HAP-1 (cell line): Measurements from ENCODE around the gene SPCS1.
A peak's percentile ranks its signal among the peaks of the same experiment; 100 is the strongest.

Source experiments
- DNase-seq, 2 experiments: peaks; one replicate each; pipeline ENCODE4 v3.0.0-alpha.2; 2016 to 2020; ENCODE audit warnings: low spot score in 2 of 2
- H3K27me3 ChIP-seq: fragments of 250-450 bp; sonication (Bioruptor Pico); 2 replicates; pipeline ENCODE4 v1.5.1; 2020; ENCODE audit warnings: low read depth, mild to moderate bottlenecking, moderate library complexity
- H3K36me3 ChIP-seq: fragments of 250-450 bp; sonication (Bioruptor Pico); replicated peaks from 2 replicates; pipeline ENCODE4 v1.5.1; 2020; ENCODE audit warnings: mild to moderate bottlenecking
- H3K4me1 ChIP-seq: fragments of 250-450 bp; sonication (Bioruptor Pico); 2 replicates; pipeline ENCODE4 v1.5.1; 2020; ENCODE audit warnings: mild to moderate bottlenecking
- H3K4me3 ChIP-seq: fragments of 250-450 bp; sonication (Bioruptor Pico); 2 replicates; pipeline ENCODE4 v1.5.1; 2020; ENCODE audit warnings: mild to moderate bottlenecking, moderate library complexity
- H3K9me3 ChIP-seq: fragments of 250-450 bp; sonication (Bioruptor Pico); 2 replicates; pipeline ENCODE4 v1.5.1; 2020; ENCODE audit warnings: mild to moderate bottlenecking, moderate library complexity
- in situ Hi-C: fragments of 300-500 bp; cut with MboI; formaldehyde crosslinking; loops from 3 replicates; pipeline ENCODE4 v1.14.3; 2020; ENCODE audit warnings: low sequenced_read_pairs, inconsistent platforms, mixed read lengths

The SPCS1 gene

DNA sequence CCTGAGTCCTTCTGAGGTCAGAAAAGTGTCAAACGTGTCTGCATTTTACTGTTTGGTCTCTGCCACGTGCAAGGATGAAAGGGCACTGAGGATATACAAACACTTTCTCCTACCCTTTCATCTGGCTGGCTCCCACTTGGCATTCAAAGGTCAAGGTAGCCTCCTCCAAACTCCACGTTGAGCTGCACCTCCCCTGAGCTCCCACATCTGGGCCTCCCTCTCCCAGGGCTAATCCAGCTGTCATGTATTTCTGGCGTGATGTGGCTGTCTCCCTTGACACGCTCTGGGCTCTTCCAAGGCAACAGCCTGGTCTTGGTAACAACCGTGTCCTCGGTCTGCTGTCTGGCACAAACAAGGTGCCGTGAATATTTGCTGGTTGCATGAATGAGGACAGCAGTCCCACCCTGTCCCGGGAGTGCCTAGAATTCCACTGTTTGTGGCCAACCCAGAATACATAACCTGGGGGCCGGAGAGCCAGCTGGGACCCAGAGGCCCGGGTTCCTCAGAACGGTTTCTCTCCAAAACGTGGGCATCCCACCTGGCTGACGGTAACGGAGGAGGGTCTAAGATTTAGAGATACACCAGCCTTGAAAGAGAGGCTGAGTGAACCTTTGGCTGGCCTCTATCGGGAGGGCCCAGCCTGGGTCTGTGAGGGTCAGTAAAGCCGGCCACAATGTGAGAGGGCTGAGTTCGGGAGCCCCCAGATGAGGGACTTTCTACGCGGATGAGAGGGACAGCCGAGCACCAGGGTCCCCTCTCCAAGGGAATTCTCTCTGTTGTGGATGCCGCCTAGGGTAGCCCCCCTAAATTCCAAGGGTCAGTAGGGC lies 1.1 kb upstream of the SPCS1 start:
- Histone ChIP-seq H3K9me3 (no peaks in the 10 kb centered on the region), H3K4me3 (peak overlapping the region; percentile 94), H3K27me3 (no peaks in the 10 kb centered on the region), H3K4me1 (peaks cover 21% of the 10 kb centered on the region), H3K36me3 (peaks cover 19% of the 10 kb centered on the region)
- DNase-seq: peak in 1 of 2 experiments; percentile 41
- in situ Hi-C loops: no loop called here

DNA sequence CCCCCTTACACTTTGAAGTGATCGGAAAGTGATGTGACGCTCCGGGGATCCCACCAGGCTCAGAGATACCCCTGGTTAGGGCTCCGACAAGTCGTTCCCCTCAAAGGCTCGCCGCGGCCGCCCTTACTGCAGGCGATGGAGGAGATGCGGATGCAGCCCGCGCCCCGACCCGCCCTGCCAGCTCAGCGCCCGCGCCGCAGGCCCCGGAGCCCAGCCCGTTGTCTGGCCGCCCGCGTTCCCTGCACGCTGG lies 543 bp upstream of the SPCS1 start:
- Histone ChIP-seq H3K27me3 (no peaks in the 10 kb centered on the region), H3K4me1 (peaks cover 21% of the 10 kb centered on the region), H3K4me3 (peak overlapping the region; percentile 94), H3K9me3 (no peaks in the 10 kb centered on the region), H3K36me3 (peaks cover 20% of the 10 kb centered on the region)
- in situ Hi-C loops: no loop called here
- no peak for DNase-seq

DNA sequence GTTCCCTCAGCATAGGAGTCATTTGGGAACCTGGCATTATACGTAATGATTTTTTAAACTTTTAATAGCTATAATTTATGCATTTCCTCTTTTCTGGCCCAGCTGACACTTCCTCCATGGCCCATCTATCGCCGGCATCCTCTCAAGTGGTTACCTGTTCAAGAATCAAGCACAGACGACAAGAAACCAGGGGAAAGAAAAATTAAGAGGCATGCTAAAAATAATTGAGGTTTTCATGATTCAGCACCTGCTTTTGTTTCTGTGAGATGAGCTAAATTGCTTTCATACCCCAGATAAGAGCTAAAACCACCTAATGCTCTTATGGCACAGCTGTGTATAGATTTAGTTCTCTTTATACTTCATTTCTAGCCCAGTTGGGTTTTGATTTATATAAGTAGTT lies 1.7 kb downstream of the SPCS1 start:
- Histone ChIP-seq H3K4me1 (peaks cover 21% of the 10 kb centered on the region), H3K4me3 (peak overlapping the region; percentile 94), H3K9me3 (no peaks in the 10 kb centered on the region), H3K27me3 (no peaks in the 10 kb centered on the region), H3K36me3 (peaks cover 23% of the 10 kb centered on the region)
- DNase-seq: no peak
- in situ Hi-C loops: no loop called here

DNA sequence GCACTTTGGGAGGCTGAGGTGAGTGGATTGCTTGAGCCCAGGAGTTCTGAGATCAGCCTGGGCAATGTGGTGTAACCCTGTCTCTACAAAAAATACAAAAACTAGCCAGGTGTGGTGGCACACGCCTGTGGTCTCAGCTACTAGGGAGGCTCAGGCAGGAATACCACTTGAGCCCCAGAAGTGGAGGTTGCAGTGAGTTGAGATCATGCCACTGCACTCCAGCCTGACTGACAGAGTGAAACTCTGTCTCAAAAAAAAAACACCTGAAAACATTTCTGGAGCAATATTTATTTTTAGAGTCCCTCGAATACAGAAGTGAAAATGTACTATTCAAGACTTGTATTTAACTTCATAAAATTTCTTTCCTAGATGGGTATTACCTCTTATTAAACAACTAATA lies 4.6 kb downstream of the SPCS1 start:
- Histone ChIP-seq H3K4me1 (peaks cover 12% of the 10 kb centered on the region), H3K4me3 (no peak overlapping the region), H3K27me3 (no peaks in the 10 kb centered on the region), H3K9me3 (no peaks in the 10 kb centered on the region), H3K36me3 (peaks cover 15% of the 10 kb centered on the region)
- in situ Hi-C loops: no loop called here
- no peak for DNase-seq

DNA sequence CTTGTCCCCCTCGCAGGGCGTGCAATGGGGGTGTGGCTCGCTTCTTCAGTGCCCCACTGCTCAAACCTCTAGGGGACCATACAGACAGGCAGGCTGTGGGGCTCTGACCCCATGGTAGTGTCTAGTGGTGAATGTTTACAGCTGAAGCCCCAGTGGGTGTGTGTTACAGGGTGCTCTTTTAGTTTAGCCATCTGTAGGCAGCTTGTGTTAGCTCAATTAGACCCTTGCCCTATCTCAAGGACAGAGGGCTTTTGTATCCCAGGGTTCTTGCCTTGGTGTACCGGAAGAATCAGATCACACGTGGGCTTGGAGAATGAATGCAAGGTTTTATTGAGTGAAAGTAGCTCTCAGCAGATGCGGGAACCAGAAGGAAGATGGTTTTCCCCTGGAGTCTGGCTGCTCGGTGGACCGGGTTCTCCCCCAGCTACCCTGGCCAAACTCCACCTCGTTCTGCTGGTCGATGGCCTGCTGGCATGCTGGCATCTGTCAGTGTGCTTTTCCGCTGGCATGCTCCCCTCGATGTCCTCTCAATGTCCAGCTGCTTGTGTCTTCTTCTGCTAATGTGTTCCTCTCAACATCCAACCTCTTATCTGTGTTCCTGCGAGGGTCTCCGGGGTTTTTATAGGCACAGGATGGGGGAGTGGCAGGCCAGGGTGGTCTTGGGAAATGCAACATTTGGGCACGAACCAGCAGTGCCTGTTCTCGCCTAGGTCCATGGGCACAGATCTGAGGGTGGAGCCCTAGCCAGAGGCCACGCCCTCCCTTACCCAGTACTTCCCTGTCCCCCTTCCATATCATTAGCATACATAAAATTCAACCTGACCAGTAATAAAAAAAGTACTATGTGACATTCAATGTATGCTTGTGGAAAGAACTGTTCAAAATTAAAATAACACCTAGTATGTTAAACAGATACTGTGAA lies 6.6 kb downstream of the SPCS1 start:
- Histone ChIP-seq H3K36me3 (peaks cover 15% of the 10 kb centered on the region), H3K27me3 (no peaks in the 10 kb centered on the region), H3K4me3 (no peak overlapping the region), H3K9me3 (no peaks in the 10 kb centered on the region), H3K4me1 (peaks cover 3% of the 10 kb centered on the region)
- DNase-seq: no peak
- in situ Hi-C loops: no loop called here

DNA sequence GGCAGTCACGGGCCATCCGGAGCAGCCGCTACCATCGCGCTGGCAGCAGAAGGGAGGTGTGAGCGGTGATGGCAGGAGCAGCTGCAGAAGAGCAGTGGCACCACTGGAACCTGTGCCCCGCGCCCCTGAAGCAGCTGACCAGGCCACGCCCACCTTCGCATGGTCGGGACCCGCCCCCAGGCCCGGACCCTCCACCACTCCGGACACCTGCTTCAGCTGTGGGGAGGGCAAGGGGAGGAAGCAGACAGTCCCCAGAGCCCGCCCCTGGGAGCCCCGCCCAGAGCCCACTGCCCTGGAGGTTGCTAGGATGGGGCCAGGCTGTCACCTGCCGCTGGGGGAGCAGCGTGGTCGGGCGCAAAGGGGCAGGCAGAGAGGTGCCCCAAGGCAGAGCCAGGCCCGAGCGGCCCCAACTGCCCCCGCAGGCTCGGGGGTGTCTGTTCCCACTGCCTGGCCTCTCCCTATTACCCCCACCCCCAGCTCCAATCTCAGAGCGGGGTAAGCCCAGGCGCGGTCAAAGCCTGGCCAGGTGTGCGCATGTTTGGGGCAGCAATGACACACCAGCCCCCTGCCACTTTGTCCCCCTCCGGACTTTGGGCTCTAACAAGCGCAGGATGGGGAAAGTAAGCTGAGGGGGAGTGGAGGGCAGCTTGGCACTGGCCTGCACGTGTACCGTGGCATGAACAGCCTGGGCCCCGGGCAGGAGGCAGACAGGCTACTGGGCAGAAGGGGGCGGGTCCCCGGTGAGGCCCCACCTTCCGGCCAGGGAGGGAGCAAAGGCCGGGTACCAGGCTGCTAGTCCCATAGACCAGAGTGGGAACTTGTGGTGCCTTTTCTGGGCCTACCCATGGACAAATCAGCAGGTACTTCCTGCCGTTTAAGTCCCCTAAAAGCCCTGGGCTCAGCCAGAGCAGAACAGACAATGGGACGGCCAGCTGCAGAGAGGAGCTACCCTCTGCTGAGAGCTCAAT lies 8.7 kb downstream of the SPCS1 start:
- H3K4me3 ChIP-seq: no peak overlapping the region

DNA sequence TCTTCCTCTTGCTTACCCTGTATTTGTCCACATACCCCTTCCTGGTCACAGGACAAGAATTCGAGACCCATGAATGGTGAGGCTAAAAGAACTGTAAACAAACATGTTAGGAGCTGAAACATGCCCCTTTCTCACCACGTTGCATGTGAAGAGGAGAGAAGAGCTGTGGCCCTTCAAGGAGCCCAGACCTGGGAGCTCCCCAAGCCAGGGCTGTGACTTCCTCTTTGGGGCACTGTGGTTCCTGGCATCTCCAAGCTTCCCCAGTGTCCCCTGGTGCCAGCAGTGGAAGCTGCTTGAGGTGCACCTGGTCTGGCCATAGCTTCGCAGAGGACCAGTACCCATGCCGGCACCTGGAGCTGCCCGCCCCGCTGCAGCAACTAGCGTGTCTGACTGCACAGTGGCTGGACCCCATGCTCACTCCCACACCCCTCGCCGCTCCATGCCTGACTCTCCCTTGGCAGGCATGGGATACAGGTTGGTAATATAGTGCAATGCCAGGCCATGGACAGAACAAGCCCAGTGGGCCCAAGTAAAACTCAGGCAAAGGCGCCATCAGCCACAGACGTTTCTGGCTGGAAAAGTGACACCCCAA lies 9.9 kb downstream of the SPCS1 start:
- H3K4me3 ChIP-seq: no peak overlapping the region
- in situ Hi-C loops: no loop called here

More for the DNA sequence above, 8.7 kb downstream of the SPCS1 start:
- peaks cover 10% of the 10 kb centered on the region for H3K36me3 ChIP-seq
- in situ Hi-C loops: no loop called here
- H3K27me3 ChIP-seq: no peaks in the 10 kb centered on the region
- no peaks in the 10 kb centered on the region for H3K4me1 ChIP-seq
- no peak for DNase-seq
- no peaks in the 10 kb centered on the region for H3K9me3 ChIP-seq

DNA sequence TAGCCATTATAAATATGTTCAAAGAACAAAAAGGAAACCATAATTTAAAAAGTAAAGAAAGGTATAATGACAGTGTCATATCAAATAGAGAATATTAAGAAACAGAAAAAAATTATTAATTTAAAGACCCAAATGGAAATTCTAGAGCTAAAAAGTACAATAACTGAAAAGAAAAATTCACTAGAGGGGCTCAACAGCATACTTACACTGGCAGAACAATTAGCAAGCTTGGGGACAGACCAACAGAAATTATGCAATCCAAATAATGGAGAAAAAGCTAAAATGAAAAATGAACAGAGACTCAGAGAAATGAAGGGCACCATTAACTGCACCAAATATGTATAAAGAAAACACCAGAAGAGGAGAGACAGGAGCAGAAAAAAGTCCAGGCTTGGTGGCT lies 13.7 kb downstream of the SPCS1 start:
- in situ Hi-C loops: no loop called here
- Histone ChIP-seq H3K27me3 (no peaks in the 10 kb centered on the region), H3K9me3 (no peaks in the 10 kb centered on the region), H3K4me1 (no peaks in the 10 kb centered on the region), H3K36me3 (peaks cover 4% of the 10 kb centered on the region), H3K4me3 (no peak overlapping the region)
- DNase-seq: no peak

More for the DNA sequence above, 9.9 kb downstream of the SPCS1 start:
- Histone ChIP-seq H3K27me3 (no peaks in the 10 kb centered on the region), H3K36me3 (peaks cover 6% of the 10 kb centered on the region), H3K9me3 (no peaks in the 10 kb centered on the region), H3K4me1 (no peaks in the 10 kb centered on the region)
- no peak for DNase-seq

DNA sequence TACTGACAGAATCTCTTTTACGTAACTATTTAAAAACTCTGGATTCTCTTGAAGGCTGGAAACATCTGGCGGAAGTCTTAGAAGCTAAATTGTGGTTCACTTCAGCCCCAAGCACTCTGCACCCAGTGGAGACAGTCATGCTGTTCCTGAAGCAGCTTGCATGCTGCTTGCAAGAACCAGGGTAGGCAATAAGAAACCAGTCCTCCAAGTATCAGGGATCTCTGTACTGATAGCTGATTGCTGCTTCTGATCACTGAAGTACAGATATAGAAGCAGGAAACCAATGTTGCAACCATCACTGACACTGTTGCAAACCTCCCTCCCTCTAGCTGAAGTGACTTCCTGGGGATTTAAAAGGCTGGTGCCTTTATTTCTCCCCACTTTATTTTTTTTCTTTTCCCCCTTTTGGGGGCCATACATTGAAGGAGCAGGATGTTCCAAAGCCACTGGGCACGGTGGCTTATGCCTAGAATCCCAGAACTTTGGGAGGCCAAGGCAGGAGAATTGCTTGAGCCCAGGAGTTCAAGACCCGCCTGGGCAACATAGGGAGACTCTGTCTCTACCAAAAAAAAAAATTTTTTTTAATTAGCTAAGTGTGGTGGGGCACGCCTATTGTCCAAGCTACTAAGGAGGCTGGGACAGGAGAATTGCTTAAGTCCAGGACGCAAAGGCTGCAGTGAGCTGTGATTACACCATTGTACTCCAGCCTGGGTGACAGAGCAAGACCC lies 15.3 kb downstream of the SPCS1 start:
- H3K27me3 ChIP-seq: no peaks in the 10 kb centered on the region
- H3K4me1 ChIP-seq: no peaks in the 10 kb centered on the region
- H3K9me3 ChIP-seq: no peaks in the 10 kb centered on the region
- in situ Hi-C loops: no loop called here
- H3K36me3 ChIP-seq: peaks cover 4% of the 10 kb centered on the region
- H3K4me3 ChIP-seq: no peak overlapping the region
- DNase-seq: no peak

DNA sequence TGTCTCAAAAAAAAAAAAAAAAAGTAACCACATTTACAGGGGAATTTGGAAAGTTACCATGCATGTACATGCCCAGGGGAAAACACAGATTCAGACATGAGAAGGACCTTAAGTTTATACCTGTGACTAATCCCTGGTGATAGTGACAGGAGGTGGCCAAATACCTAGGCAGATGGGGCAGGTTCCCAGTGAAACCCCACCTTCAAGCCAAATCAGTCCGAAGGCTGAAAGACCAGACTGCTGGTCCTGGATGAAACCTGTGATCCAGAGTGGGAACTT lies 15.8 kb downstream of the SPCS1 start:
- Histone ChIP-seq H3K36me3 (peaks cover 4% of the 10 kb centered on the region), H3K4me3 (no peak overlapping the region), H3K9me3 (no peaks in the 10 kb centered on the region), H3K4me1 (no peaks in the 10 kb centered on the region), H3K27me3 (no peaks in the 10 kb centered on the region)
- in situ Hi-C loops: no loop called here
- no peak for DNase-seq

DNA sequence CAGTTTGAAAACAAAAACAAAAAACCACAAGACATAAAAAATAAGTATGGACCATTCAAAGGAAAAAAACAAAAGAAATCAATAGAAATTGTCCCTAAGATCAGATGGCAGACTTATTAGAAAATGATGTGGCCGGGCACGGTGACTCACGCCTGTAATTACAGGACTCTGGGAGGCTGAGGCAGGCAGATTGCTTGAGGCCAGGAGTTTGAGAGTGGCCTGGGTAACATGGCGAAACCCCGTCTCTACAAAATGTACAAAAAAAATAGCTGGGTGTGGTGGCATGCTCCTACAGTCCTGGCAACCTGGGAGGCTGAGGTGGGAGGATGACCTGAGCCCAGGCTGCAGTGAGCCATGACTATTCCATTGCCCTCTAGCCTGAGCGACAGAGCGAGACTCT lies 16.6 kb downstream of the SPCS1 start:
- no peaks in the 10 kb centered on the region for H3K9me3 ChIP-seq
- H3K36me3 ChIP-seq: peaks cover 4% of the 10 kb centered on the region
- in situ Hi-C loops: no loop called here
- DNase-seq: no peak
- no peaks in the 10 kb centered on the region for H3K4me1 ChIP-seq
- H3K4me3 ChIP-seq: no peak overlapping the region
- no peaks in the 10 kb centered on the region for H3K27me3 ChIP-seq

DNA sequence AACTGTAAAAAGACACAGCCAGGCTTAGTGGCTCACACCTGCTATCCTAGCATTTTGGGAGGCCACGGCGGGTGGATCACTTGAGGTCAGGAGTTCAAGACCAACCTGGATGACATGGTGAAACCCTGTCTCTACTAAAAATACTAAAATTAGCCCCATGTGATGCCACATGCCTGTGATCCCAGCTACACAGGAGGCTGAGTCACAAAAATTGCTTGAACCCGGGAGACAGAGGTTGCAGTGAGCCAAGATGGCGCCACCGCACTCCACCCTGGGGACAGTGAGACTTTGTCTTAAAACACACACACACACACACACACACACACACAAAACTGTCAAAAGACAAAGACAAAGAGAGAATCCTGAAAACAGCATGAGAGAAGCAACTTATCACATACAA lies 18.0 kb downstream of the SPCS1 start:
- Histone ChIP-seq H3K9me3 (no peaks in the 10 kb centered on the region), H3K4me3 (no peak overlapping the region), H3K36me3 (peaks cover 3% of the 10 kb centered on the region), H3K4me1 (no peaks in the 10 kb centered on the region), H3K27me3 (no peaks in the 10 kb centered on the region)
- DNase-seq: no peak
- in situ Hi-C loops: no loop called here

DNA sequence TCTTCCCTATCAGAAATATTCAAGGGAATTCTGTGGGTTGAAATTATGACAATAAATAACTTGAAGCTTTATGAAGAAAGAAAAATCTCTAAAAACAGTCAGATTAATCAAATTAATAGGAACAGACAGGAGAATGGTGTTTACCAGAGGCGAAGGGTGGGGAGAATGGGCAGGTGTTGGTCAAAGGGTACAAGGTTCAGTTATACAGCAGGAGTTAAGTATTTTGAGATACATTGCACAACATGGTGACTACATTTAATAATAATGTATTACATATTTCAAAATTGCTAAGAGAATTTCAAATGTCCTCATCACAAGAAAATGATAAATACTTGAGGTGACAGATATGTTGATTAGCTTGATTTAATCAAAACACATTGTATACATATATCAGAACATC lies 18.6 kb downstream of the SPCS1 start:
- in situ Hi-C loops: no loop called here

More for the DNA sequence above, 18.6 kb downstream of the SPCS1 start:
- Histone ChIP-seq H3K4me1 (no peaks in the 10 kb centered on the region), H3K36me3 (no peaks in the 10 kb centered on the region), H3K27me3 (no peaks in the 10 kb centered on the region), H3K9me3 (no peaks in the 10 kb centered on the region), H3K4me3 (no peak overlapping the region)
- DNase-seq: no peak
